GM12891 (cell line): ENCODE data around the gene LDHAL6A.

Experiments used
- PAX5 ChIP-seq: IDR thresholded peaks from 2 replicates; pipeline ENCODE4 v1.6.1; 2011; ENCODE audit warnings: low read length, moderate library complexity, mild to moderate bottlenecking; ENCODE audit not compliant: insufficient read depth, severe bottlenecking
- POLR2A ChIP-seq: IDR thresholded peaks from 2 replicates; pipeline ENCODE4 v1.6.1; 2011; ENCODE audit warnings: low read depth, low read length, control low read depth
- POLR2AphosphoS5 ChIP-seq: IDR thresholded peaks from 2 replicates; pipeline ENCODE4 v1.6.1; 2011; ENCODE audit warnings: low read depth, low read length, control low read depth
- POU2F2 ChIP-seq: IDR thresholded peaks from 2 replicates; pipeline ENCODE4 v1.6.1; 2011; ENCODE audit warnings: low read depth, mild to moderate bottlenecking, control low read depth, low read length, moderate library complexity
- SPI1 ChIP-seq: IDR thresholded peaks from 2 replicates; pipeline ENCODE4 v1.6.1; 2011; ENCODE audit warnings: low read depth, low read length, control low read depth
- TAF1 ChIP-seq: IDR thresholded peaks from 2 replicates; pipeline ENCODE4 v1.6.1; 2011; ENCODE audit warnings: low read depth, low read length, control low read depth

DNA sequence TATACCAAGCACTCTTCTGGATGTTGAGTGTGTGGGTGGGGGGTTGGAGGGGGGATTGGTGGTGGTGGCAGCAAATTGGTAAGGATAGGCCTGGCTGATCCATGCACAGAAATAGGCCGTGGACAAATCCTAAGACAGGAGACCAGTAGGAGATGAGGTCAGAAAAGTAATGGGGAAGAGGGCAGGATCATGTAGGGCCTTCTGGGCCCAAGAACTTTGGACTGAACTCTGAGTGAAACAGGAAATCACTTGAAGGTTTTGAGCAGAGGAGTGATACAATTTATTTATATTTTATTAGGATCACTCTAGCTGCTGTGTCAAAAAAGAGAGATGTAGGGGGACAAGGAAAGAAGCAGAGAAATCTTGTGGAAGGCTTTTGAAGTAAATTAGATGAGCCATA lies 42.4 kb downstream of the LDHAL6A start:
- TF ChIP-seq POLR2AphosphoS5 (no peak), TAF1 (no peak), PAX5 (no peak), POU2F2 (no peak), POLR2A (no peak), SPI1 (no peak)
